Adipocyte (in vitro differentiated cells): ENCODE data around the gene RIMS1.

Source experiments
- DNase-seq: peaks from one replicate; pipeline ENCODE4 v3.0.0-alpha.2; 2015; ENCODE audit warnings: low read depth
- H3K27me3 ChIP-seq: replicated peaks from 2 replicates; pipeline ENCODE4 v1.7.0; 2013; ENCODE audit warnings: mild to moderate bottlenecking, low read length, moderate library complexity; ENCODE audit not compliant: control insufficient read depth, insufficient read depth
- H3K36me3 ChIP-seq: 2 replicates; pipeline ENCODE4 v1.7.0; 2013; ENCODE audit warnings: low read length, mild to moderate bottlenecking, moderate library complexity; ENCODE audit not compliant: control insufficient read depth, insufficient read depth, severe bottlenecking
- H3K4me1 ChIP-seq: 2 replicates; pipeline ENCODE4 v1.7.0; 2013; ENCODE audit warnings: mild to moderate bottlenecking, low read length, moderate library complexity; ENCODE audit not compliant: control insufficient read depth, insufficient read depth
- H3K4me3 ChIP-seq: 2 replicates; pipeline ENCODE4 v1.7.0; 2013; ENCODE audit warnings: mild to moderate bottlenecking, low read length, moderate library complexity
- H3K9ac ChIP-seq: 2 replicates; pipeline ENCODE4 v1.7.0; 2013; ENCODE audit warnings: mild to moderate bottlenecking, low read length, moderate library complexity
- H3K9me3 ChIP-seq: 2 replicates; pipeline ENCODE4 v1.7.0; 2013; ENCODE audit warnings: mild to moderate bottlenecking, low read length, moderate library complexity; ENCODE audit not compliant: control insufficient read depth

RIMS1 gene

DNA sequence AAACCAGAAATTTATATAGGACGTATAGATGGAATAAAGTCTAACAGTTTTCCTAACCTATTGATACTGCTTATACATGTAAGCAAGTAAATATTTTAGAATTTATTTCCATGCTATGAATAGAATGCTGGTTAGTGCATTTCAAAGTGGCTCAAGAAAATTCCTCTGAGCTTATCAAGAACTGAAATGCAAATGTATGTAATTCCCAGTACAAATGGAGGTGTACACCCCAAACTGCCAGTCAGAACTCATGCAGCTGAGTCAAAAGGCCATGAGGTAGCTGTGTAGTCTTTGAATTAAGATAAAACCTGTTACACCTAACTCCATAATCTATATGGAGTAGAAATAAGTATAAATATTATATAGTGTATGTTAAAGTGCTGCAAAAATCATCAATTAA lies 503.3 kb downstream of the RIMS1 start:
- no peak overlapping the region for H3K4me3 ChIP-seq
- H3K9me3 ChIP-seq, result no peaks in the 10 kb centered on the region
- H3K4me1 ChIP-seq, result no peaks in the 10 kb centered on the region
- DNase-seq, result no peak
- no peaks in the 10 kb centered on the region for H3K36me3 ChIP-seq
- H3K27me3 ChIP-seq, result no peaks in the 10 kb centered on the region
- no peak overlapping the region for H3K9ac ChIP-seq

GRCh38 chr6:72390548-72390947 lies 504.2 kb downstream of the RIMS1 start:
- no peak for DNase-seq
- no peak overlapping the region for H3K4me3 ChIP-seq
- no peaks in the 10 kb centered on the region for H3K27me3 ChIP-seq

DNA sequence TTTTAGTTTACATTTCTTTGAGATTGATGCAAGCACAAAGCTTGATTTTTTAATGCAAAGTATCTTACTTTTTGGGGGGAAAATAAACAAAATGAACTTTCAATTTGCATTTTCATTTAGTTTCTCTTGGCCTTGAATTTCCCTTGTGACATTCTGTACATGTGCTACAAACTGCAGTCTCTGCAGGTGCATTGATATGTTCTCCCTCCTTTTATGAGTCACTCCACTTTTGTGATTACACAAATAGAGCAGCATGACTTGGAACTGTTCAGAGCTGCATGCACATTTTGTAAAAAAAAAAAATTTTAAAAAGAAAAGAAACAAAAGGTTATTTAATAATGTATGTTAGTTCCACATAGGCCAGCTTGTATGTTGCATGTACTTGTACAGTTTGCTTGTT lies 515.5 kb downstream of the RIMS1 start:
- H3K4me3 ChIP-seq, result no peak overlapping the region
- H3K9me3 ChIP-seq, result no peaks in the 10 kb centered on the region
- no peak overlapping the region for H3K9ac ChIP-seq
- H3K27me3 ChIP-seq, result no peaks in the 10 kb centered on the region
- no peaks in the 10 kb centered on the region for H3K36me3 ChIP-seq
- DNase-seq, result no peak
- H3K4me1 ChIP-seq, result no peaks in the 10 kb centered on the region

More at GRCh38 chr6:72390548-72390947, 504.2 kb downstream of the RIMS1 start:
- Histone ChIP-seq H3K9me3 (no peaks in the 10 kb centered on the region), H3K4me1 (no peaks in the 10 kb centered on the region), H3K9ac (no peak overlapping the region), H3K36me3 (no peaks in the 10 kb centered on the region)

GRCh38 chr6:72403413-72403812 lies 517.1 kb downstream of the RIMS1 start:
- Histone ChIP-seq H3K4me1 (no peaks in the 10 kb centered on the region), H3K9me3 (no peaks in the 10 kb centered on the region), H3K9ac (no peak overlapping the region), H3K4me3 (no peak overlapping the region), H3K36me3 (no peaks in the 10 kb centered on the region), H3K27me3 (no peaks in the 10 kb centered on the region)
- no peak for DNase-seq

- H3K9me3 ChIP-seq, result no peaks in the 10 kb centered on the region
- H3K27me3 ChIP-seq, result no peaks in the 10 kb centered on the region
- H3K36me3 ChIP-seq, result no peaks in the 10 kb centered on the region
- no peak overlapping the region for H3K4me3 ChIP-seq
- H3K4me1 ChIP-seq, result no peaks in the 10 kb centered on the region
- DNase-seq, result no peak
- H3K9ac ChIP-seq, result no peak overlapping the region
These were observed 520.2 kb downstream of the RIMS1 start for GRCh38 chr6:72406517-72406916.

GRCh38 chr6:72410769-72411168 lies 524.4 kb downstream of the RIMS1 start:
- Histone ChIP-seq H3K9ac (no peak overlapping the region), H3K9me3 (no peaks in the 10 kb centered on the region), H3K4me1 (no peaks in the 10 kb centered on the region), H3K27me3 (peaks cover 5% of the 10 kb centered on the region), H3K4me3 (no peak overlapping the region), H3K36me3 (no peaks in the 10 kb centered on the region)
- no peak for DNase-seq

DNA sequence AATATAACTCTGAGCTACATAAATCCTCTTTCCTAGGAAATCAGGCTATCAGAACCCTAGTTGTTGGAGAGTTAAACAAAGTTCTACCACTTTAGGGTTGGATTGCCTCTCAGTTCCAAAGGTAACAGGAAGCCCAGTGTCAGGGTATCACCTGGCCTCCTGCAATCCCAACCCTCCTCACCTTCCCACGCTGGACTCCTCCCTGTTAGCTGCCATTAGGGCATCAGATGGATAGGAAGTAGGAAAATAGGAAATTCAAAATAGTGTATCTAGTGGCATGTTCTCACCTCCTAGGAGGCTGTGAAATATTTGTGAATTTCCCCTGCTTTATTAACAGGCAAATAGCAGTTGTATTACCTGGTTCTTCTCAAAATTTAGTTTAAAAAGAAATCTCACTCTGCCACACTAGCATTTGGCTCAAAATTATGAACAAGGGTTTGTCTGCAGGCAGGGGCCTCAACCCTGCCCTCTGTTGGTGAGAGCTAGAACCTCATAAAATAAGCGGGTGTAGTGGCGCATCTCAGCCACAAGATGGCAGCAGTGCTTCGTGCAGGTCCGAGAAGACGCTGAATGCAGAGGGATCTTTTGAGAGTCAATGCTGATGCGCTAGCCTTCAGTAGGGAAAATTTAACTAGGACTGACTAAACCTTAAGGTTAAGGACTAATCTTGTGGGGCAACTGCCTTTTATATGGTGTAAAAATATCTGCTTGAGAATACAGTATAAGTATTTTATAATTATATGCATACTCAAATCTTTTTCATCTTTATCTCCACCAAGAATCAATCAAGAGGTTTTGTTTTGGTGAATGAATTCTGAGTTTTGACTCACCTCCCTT lies 525.7 kb downstream of the RIMS1 start:
- no peaks in the 10 kb centered on the region for H3K9me3 ChIP-seq
- no peak overlapping the region for H3K9ac ChIP-seq
- H3K36me3 ChIP-seq, result no peaks in the 10 kb centered on the region
- no peak overlapping the region for H3K4me3 ChIP-seq
- H3K4me1 ChIP-seq, result no peaks in the 10 kb centered on the region
- peaks cover 5% of the 10 kb centered on the region for H3K27me3 ChIP-seq
- peak; percentile 84 for DNase-seq

GRCh38 chr6:72412709-72413044 lies 526.3 kb downstream of the RIMS1 start:
- Histone ChIP-seq H3K9me3 (no peaks in the 10 kb centered on the region), H3K4me1 (no peaks in the 10 kb centered on the region), H3K9ac (no peak overlapping the region), H3K27me3 (peaks cover 5% of the 10 kb centered on the region), H3K36me3 (no peaks in the 10 kb centered on the region), H3K4me3 (no peak overlapping the region)
- DNase-seq, result no peak

DNA sequence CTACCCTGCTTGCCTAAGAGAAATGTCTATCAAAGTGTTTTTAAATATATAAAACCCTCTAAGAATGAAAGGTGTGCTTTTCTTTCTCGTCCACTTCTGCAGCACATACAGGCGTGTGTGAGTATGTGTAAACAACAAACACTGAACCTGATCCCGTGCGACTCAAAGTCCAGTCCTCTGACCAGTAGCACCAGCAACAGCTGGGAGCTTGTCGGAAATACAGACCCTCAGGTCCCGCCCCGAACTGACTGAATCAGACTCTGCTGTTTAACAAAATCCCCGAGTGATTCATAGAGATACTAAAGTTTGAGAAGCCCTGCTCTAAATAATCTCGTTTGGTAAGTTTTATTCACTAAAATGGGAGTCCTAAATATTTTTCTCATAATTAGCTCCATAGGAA lies 527.5 kb downstream of the RIMS1 start:
- no peaks in the 10 kb centered on the region for H3K4me1 ChIP-seq
- no peak overlapping the region for H3K4me3 ChIP-seq
- no peaks in the 10 kb centered on the region for H3K36me3 ChIP-seq
- no peak for DNase-seq
- peaks cover 5% of the 10 kb centered on the region for H3K27me3 ChIP-seq
- H3K9me3 ChIP-seq, result no peaks in the 10 kb centered on the region
- H3K9ac ChIP-seq, result no peak overlapping the region

GRCh38 chr6:72414657-72415056 lies 528.3 kb downstream of the RIMS1 start:
- Histone ChIP-seq H3K27me3 (peaks cover 5% of the 10 kb centered on the region), H3K36me3 (no peaks in the 10 kb centered on the region), H3K9ac (no peak overlapping the region), H3K9me3 (no peaks in the 10 kb centered on the region), H3K4me1 (no peaks in the 10 kb centered on the region), H3K4me3 (no peak overlapping the region)
- DNase-seq, result no peak

- no peaks in the 10 kb centered on the region for H3K4me1 ChIP-seq
- H3K9ac ChIP-seq, result no peak overlapping the region
- peaks cover 5% of the 10 kb centered on the region for H3K27me3 ChIP-seq
- no peaks in the 10 kb centered on the region for H3K36me3 ChIP-seq
- DNase-seq, result no peak
- no peaks in the 10 kb centered on the region for H3K9me3 ChIP-seq
- H3K4me3 ChIP-seq, result no peak overlapping the region
These were observed 530.6 kb downstream of the RIMS1 start for GRCh38 chr6:72416744-72417465.
